ENCODE results near the gene IPO5.
A peak's percentile ranks its signal among the peaks of the same experiment; 100 is the strongest.

IPO5 gene

GRCh38 chr13:97962887-97963286 is 9.4 kb downstream of the IPO5 start:
- no peak overlapping the region for H3K4me3 ChIP-seq (ENCODE audit: low read depth, low read length)
- DNase-seq (ENCODE audit: low read depth, low spot score) = no peak
- TF ChIP-seq, protein P1, sequence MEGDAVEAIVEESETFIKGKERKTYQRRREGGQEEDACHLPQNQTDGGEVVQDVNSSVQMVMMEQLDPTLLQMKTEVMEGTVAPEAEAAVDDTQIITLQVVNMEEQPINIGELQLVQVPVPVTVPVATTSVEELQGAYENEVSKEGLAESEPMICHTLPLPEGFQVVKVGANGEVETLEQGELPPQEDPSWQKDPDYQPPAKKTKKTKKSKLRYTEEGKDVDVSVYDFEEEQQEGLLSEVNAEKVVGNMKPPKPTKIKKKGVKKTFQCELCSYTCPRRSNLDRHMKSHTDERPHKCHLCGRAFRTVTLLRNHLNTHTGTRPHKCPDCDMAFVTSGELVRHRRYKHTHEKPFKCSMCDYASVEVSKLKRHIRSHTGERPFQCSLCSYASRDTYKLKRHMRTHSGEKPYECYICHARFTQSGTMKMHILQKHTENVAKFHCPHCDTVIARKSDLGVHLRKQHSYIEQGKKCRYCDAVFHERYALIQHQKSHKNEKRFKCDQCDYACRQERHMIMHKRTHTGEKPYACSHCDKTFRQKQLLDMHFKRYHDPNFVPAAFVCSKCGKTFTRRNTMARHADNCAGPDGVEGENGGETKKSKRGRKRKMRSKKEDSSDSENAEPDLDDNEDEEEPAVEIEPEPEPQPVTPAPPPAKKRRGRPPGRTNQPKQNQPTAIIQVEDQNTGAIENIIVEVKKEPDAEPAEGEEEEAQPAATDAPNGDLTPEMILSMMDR (IDR thresholded peaks at IDR 0.05; ENCODE audit: low read depth, low read length) = no peak
- in situ Hi-C loops (cut with HindIII; ENCODE audit: low sequenced_read_pairs) = no loop called here

DNA sequence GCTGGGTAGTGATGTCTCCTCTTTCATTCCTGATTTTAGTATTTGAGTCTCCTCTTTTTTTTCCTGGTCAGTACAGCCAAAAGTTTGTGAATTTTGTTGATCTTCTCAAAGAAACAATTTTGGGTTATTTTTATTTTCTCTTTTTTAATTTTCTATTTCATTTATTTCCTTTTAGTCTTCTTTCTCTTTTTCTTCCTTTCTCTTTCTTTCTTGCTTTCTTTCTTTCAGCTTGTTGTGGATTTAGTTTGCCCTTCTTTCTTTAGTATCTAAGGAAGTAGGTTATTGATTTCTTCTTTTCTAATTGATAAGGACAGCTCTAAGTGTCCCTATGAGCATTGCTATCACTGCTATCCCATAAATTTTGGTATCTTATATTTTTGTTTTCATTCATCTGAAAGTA is 13.8 kb downstream of the IPO5 start:
- no peak for DNase-seq (ENCODE audit: low read depth, low spot score)
- TF ChIP-seq, protein P1 (IDR thresholded peaks at IDR 0.05; ENCODE audit: low read depth, low read length) = no peak
- in situ Hi-C loops (cut with HindIII; ENCODE audit: low sequenced_read_pairs) = no loop called here
- H3K4me3 ChIP-seq (ENCODE audit: low read depth, low read length) = no peak overlapping the region

DNA sequence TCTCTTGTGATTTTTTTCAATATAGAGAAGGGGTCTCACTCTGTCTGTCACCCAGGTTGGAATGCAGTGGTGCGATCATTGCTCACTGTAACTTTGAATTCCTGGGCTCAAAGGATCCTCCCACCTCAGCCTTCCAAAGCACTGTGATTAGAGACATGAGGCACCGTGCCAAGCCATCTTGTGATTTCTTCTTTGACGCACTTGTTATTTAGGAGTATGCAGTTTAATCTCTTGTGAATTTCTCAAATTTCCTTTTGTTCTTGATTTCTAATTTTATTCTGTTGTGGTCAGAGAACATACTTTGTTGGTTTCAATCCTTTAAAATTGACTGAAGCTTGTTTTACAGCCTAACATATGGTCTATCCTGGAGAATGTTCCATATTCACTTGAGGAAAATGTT is 14.5 kb downstream of the IPO5 start:
- TF ChIP-seq, protein P1 (IDR thresholded peaks at IDR 0.05; ENCODE audit: low read depth, low read length) = no peak
- no peak overlapping the region for H3K4me3 ChIP-seq (ENCODE audit: low read depth, low read length)
- in situ Hi-C loops (cut with HindIII; ENCODE audit: low sequenced_read_pairs) = no loop called here
- no peak for DNase-seq (ENCODE audit: low read depth, low spot score)

GRCh38 chr13:97971519-97971918 is 18.0 kb downstream of the IPO5 start:
- H3K4me3 ChIP-seq (ENCODE audit: low read depth, low read length) = no peak overlapping the region
- TF ChIP-seq, protein P1 (IDR thresholded peaks at IDR 0.05; ENCODE audit: low read depth, low read length) = no peak
- in situ Hi-C loops (cut with HindIII; ENCODE audit: low sequenced_read_pairs) = no loop called here
- DNase-seq (ENCODE audit: low read depth, low spot score) = no peak

- H3K4me3 ChIP-seq (ENCODE audit: low read depth, low read length) = no peak overlapping the region
- no peak for DNase-seq (ENCODE audit: low read depth, low spot score)
- in situ Hi-C loops (cut with HindIII; ENCODE audit: low sequenced_read_pairs) = no loop called here
- TF ChIP-seq, protein P1 (IDR thresholded peaks at IDR 0.05; ENCODE audit: low read depth, low read length) = no peak
These were observed 21.3 kb downstream of the IPO5 start for GRCh38 chr13:97974773-97975172.

- TF ChIP-seq, protein P1 (IDR thresholded peaks at IDR 0.05; ENCODE audit: low read depth, low read length) = no peak
- no peak for DNase-seq (ENCODE audit: low read depth, low spot score)
These were observed 21.9 kb downstream of the IPO5 start for GRCh38 chr13:97975280-97975847.

More at GRCh38 chr13:97975280-97975847, 21.9 kb downstream of the IPO5 start:
- peak overlapping the region; percentile 74 for H3K4me3 ChIP-seq (ENCODE audit: low read depth, low read length)
- in situ Hi-C loops (cut with HindIII; ENCODE audit: low sequenced_read_pairs) = no loop called here
